ENCODE data around the gene ASIC1. TPM values are rescaled to one million over a fixed set of nuclear protein-coding genes. Genes with fewer than 3 reads are reported as not detected.

Gene ASIC1
- total RNA-seq, 1 donor from 2014 or later, result 18.1 TPM

DNA sequence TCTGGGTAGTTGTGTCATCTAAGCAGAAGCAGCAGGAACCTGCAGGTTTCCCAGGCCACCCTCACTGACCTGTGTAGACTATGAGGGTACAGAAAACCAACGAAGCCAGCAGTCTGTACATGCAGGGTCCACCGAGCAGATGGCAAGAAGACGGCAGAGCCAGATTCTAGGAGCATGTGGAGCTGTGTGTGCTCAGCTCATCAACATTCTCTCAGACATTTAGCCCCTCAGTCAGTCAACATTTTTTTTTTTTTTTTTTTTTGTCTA, 7.3 kb upstream of the ASIC1 start:
- peaks cover 9% of the 10 kb centered on the region for H3K4me1 Mint-ChIP-seq (ENCODE audit: unreplicated experiment)
- peak overlapping the region; percentile 80 for H3K4me3 Mint-ChIP-seq
- H3K27ac Mint-ChIP-seq, result no peak overlapping the region
- H3K9me3 Mint-ChIP-seq, result no peaks in the 10 kb centered on the region
- no peak for DNase-seq (ENCODE audit: extremely low spot score, unreplicated experiment)
- H3K27me3 Mint-ChIP-seq, result peaks cover 52% of the 10 kb centered on the region
- no peaks in the 10 kb centered on the region for H3K36me3 Mint-ChIP-seq
- no peak for TF ChIP-seq CTCF (conservative IDR thresholded peaks at IDR 0.05)

- Mint-ChIP-seq H3K4me3 (peak overlapping the region; percentile 80), H3K9me3 (no peaks in the 10 kb centered on the region), H3K27me3 (peaks cover 55% of the 10 kb centered on the region), H3K4me1 (ENCODE audit: unreplicated experiment) (peaks cover 10% of the 10 kb centered on the region), H3K27ac (no peak overlapping the region), H3K36me3 (no peaks in the 10 kb centered on the region)
- DNase-seq (ENCODE audit: extremely low spot score, unreplicated experiment), result no peak
- no peak for TF ChIP-seq CTCF (conservative IDR thresholded peaks at IDR 0.05)
Measured at GRCh38 chr12:50050410-50051098, 6.8 kb upstream of the ASIC1 start.

DNA sequence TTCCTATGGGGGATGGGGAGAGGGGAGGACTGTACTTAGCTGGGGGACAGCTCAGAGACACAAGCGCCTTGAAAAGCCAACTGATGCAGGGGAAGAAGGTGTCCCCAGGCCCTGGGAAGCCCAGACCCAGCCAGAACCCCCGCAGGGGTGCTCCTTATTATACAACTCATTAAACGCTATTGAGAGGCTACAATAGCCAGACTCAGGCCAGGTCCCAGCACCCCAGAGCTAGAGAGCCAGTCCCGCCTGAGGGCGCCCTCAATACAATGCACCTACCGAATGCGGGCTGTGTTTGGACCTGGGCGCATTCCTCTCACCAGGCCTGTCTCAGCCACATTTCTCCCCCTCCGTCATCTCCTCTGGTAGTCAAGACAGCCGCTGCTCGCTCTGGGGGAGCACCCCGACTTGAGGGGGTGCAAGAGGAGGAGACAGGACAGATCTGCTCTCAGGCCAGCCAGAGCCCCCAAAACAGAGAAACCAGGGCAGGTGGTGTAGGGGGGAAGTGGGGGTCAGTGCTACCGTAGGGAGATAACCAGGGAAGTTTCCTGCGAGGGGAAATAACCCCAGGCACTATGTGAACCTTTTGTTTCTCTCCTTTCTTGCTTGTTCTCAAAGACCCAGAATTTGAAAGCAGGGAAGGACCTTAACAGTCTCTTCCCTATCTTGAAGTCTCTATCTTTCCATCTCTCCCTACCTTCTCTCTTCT, 6.1 kb upstream of the ASIC1 start:
- TF ChIP-seq CTCF (conservative IDR thresholded peaks at IDR 0.05), result no peak
- Mint-ChIP-seq H3K4me1 (ENCODE audit: unreplicated experiment) (peaks cover 17% of the 10 kb centered on the region), H3K27ac (peak overlapping the region; percentile 2), H3K36me3 (no peaks in the 10 kb centered on the region), H3K9me3 (no peaks in the 10 kb centered on the region), H3K4me3 (peak overlapping the region; percentile 20), H3K27me3 (peaks cover 62% of the 10 kb centered on the region)
- DNase-seq (ENCODE audit: extremely low spot score, unreplicated experiment), result no peak

GRCh38 chr12:50052544-50052943, 4.9 kb upstream of the ASIC1 start:
- DNase-seq (ENCODE audit: extremely low spot score, unreplicated experiment), result no peak
- Mint-ChIP-seq H3K4me3 (no peak overlapping the region), H3K36me3 (no peaks in the 10 kb centered on the region), H3K27me3 (peaks cover 65% of the 10 kb centered on the region), H3K9me3 (no peaks in the 10 kb centered on the region), H3K4me1 (ENCODE audit: unreplicated experiment) (peaks cover 27% of the 10 kb centered on the region), H3K27ac (no peak overlapping the region)
- no peak for TF ChIP-seq CTCF (conservative IDR thresholded peaks at IDR 0.05)

DNA sequence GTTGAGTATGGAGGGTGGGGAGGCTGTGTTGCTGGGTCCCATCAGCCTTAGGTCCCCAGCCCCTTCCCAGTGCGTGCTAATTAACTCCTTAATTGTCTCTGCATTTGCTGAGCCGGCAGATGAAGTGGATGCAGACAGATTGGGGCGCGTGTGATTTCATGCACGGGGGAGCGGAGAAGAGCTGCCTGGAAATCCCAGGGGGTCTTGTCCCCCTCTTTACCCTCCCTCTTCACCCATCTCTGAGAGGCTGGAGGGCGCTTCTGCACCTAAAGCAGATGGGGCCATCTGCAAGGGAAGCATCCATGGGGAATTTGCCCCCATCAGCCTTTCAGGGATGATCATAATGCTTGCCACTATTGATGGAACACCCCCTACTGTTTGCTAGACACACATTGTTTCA, 4.4 kb upstream of the ASIC1 start:
- H3K36me3 Mint-ChIP-seq, result no peaks in the 10 kb centered on the region
- peaks cover 27% of the 10 kb centered on the region for H3K4me1 Mint-ChIP-seq (ENCODE audit: unreplicated experiment)
- no peak for TF ChIP-seq CTCF (conservative IDR thresholded peaks at IDR 0.05)
- H3K4me3 Mint-ChIP-seq, result no peak overlapping the region
- no peaks in the 10 kb centered on the region for H3K9me3 Mint-ChIP-seq
- no peak overlapping the region for H3K27ac Mint-ChIP-seq
- DNase-seq (ENCODE audit: extremely low spot score, unreplicated experiment), result peak; percentile 56
- H3K27me3 Mint-ChIP-seq, result peaks cover 64% of the 10 kb centered on the region

Measured in type B pancreatic cell (in vitro differentiated cells).